ENCODE data around the gene KRTAP10-10.
"Not testable (repeated sequence)": the region's sequence is repeated elsewhere in the genome, so short reads cannot be mapped to it uniquely, and the experiment has no call there.

The KRTAP10-10 gene

GRCh38 chr21:44681152-44681551 lies 44.0 kb downstream of the KRTAP10-10 start:
- DNase-seq (ENCODE audit: low read depth in 2 of 3, low spot score in 2 of 3) = no peak

GRCh38 chr21:44681861-44682579 lies 44.9 kb downstream of the KRTAP10-10 start, which contains the start of gene KRTAP12-1:
TSS of gene KRTAP12-1 (minus strand) at chr21:44682163. CDS start at chr21:44682123, 40 bp downstream.
- DNase-seq (ENCODE audit: low read depth in 2 of 3, low spot score in 2 of 3) = no peak

GRCh38 chr21:44682580-44683151 lies 45.5 kb downstream of the KRTAP10-10 start:
- no peak for DNase-seq (ENCODE audit: low read depth in 2 of 3, low spot score in 2 of 3)

- DNase-seq (ENCODE audit: low read depth in 2 of 3, low spot score in 2 of 3) = no peak
These were observed 46.9 kb downstream of the KRTAP10-10 start for GRCh38 chr21:44684077-44684476.

GRCh38 chr21:44684483-44684882 lies 47.3 kb downstream of the KRTAP10-10 start:
- no peak for DNase-seq (ENCODE audit: low read depth in 2 of 3, low spot score in 2 of 3)

- DNase-seq (ENCODE audit: low read depth in 2 of 3, low spot score in 2 of 3) = not testable (repeated sequence)
These were observed 47.9 kb downstream of the KRTAP10-10 start for GRCh38 chr21:44685050-44685449.

- no peak for DNase-seq (ENCODE audit: low read depth in 2 of 3, low spot score in 2 of 3)
These were observed 49.0 kb downstream of the KRTAP10-10 start for GRCh38 chr21:44686000-44686781.

GRCh38 chr21:44686843-44687561 lies 49.8 kb downstream of the KRTAP10-10 start:
- DNase-seq (ENCODE audit: low read depth in 2 of 3, low spot score in 2 of 3) = no peak

GRCh38 chr21:44687671-44688070 lies 50.5 kb downstream of the KRTAP10-10 start:
- DNase-seq (ENCODE audit: low read depth in 2 of 3, low spot score in 2 of 3) = no peak

Measured in activated CD8-positive, alpha-beta memory T cell treated with anti-CD3 and anti-CD28 coated beads for 48 hours (primary cell).